ENCODE measurements around the gene SHB.

DNA sequence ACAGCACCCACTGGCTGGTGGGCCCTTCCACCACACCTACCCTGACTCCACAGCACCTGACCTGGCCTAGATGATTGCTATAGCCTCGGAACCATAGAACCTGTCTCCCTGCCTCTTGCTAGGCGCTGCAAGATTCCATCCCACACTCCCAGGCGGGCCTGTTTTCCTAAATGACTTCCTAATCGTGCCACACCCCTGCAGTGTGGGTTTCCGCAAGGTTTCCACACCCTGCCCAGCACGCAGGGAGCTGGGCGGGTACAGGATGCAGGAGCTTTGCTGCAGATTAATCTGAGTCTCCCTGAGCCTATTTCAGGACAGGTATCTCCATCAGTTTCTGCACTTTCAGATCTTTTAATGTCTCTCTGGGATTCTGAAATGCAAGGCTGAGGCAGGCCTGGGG lies 62.9 kb downstream of the SHB start:
- TF ChIP-seq, protein P1, sequence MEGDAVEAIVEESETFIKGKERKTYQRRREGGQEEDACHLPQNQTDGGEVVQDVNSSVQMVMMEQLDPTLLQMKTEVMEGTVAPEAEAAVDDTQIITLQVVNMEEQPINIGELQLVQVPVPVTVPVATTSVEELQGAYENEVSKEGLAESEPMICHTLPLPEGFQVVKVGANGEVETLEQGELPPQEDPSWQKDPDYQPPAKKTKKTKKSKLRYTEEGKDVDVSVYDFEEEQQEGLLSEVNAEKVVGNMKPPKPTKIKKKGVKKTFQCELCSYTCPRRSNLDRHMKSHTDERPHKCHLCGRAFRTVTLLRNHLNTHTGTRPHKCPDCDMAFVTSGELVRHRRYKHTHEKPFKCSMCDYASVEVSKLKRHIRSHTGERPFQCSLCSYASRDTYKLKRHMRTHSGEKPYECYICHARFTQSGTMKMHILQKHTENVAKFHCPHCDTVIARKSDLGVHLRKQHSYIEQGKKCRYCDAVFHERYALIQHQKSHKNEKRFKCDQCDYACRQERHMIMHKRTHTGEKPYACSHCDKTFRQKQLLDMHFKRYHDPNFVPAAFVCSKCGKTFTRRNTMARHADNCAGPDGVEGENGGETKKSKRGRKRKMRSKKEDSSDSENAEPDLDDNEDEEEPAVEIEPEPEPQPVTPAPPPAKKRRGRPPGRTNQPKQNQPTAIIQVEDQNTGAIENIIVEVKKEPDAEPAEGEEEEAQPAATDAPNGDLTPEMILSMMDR (IDR thresholded peaks at IDR 0.05) = no peak
- no peak for TF ChIP-seq EZH2 (IDR thresholded peaks at IDR 0.05)
